Measurements from ENCODE around the gene GNA14. TPM values are rescaled to one million over a fixed set of nuclear protein-coding genes. Genes with fewer than 3 reads are reported as not detected.

GNA14 gene
- total RNA-seq, 1 experiment from 2014 or later: 0.15 TPM

DNA sequence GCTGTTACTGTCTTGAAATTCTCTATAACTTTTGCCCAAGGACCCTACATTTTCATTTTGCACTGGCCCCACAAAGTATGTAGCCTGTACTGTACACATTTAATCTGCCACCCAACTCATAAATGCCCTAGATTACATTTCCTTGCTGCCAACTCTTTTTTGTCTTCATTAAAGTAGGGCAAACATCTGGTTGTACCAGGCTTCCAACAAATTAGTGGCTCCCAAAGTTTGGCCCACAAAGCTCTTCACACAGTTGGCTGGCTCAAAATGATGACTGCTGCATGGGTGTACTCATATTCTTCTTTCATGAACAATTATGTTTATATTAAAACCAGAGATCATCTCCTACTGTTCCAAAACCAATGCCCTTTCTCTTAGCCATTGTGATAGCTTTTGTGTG, 45.3 kb downstream of the GNA14 start:
- intact Hi-C loops (cut with micrococcal nuclease; ENCODE audit: unreplicated experiment): no loop called here
- no peak overlapping the region for H3K4me3 ChIP-seq (ENCODE audit: low read depth in 2 of 2, low read length in 2 of 2)
- no peaks in the 10 kb centered on the region for H3K4me1 ChIP-seq (ENCODE audit: control insufficient read depth, insufficient read depth, low read length)
- no peaks in the 10 kb centered on the region for H3K9me3 ChIP-seq (ENCODE audit: control insufficient read depth, insufficient read depth, low read depth, low read length)
- ChIA-PET CTCF (no interaction called here), POLR2A (no interaction called here)
- no peak for ATAC-seq
- in situ Hi-C loops (cut with HindIII; ENCODE audit: low pct_unique_long_range_greater_than_20kb, low sequenced_read_pairs): no loop called here
- H3K27me3 ChIP-seq (ENCODE audit: control insufficient read depth, insufficient read depth, low read length): no peaks in the 10 kb centered on the region
- DNase-seq (ENCODE audit: low read depth, low spot score): no peak
- no peak for TF ChIP-seq POLR2AphosphoS5 (IDR thresholded peaks at IDR 0.05; ENCODE audit: low read depth, low read length)
- TF ChIP-seq SIN3A (IDR thresholded peaks at IDR 0.05; ENCODE audit: borderline replicate concordance, insufficient read depth, low read depth, low read length): no peak
- TF ChIP-seq TCF7L2 (IDR thresholded peaks at IDR 0.05; ENCODE audit: low read depth, low read length): no peak
- no peak for TF ChIP-seq CTCF (IDR thresholded peaks at IDR 0.05)
- no peak for TF ChIP-seq REST (IDR thresholded peaks at IDR 0.05; ENCODE audit: insufficient read depth in 1 of 2, low read depth in 2 of 2, low read length in 1 of 2)
- no peak overlapping the region for H3K27ac ChIP-seq (ENCODE audit: low read length)
- no TSS peak for BruUV-seq (replicated peaks)
- no peaks in the 10 kb centered on the region for H3K36me3 ChIP-seq (ENCODE audit: control insufficient read depth, insufficient read depth, low read length)

DNA sequence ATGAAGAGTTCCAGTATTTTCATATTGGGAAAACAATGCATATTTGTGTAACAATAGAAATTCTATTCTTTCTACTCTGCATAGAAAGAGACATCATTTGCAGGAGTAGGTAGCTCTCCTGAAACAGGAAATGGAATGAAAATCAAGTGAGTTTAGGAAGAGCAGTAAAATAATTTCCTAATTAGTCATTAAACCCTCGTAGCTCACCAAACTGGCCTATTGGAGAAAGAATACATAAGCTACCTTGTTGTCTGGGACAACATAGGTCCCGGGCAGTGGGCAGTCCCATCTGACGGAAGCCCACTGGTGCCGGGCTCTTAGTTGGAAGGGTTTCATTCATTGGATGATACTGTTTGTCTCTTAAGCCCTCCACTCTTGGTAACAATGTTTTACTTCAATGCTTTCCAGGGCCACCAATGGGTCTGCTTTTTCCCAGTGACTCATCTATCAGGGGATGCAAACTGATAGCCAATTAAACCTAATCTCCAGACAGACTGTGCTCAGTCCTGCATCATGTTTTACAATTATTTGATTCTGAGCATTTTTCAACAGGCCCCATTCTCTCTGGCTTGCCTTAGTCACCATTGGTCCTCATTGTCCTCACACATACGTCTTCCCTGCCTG, 46.5 kb downstream of the GNA14 start:
- POLR2A ChIA-PET: no interaction called here
- ATAC-seq: no peak
- no peak overlapping the region for H3K4me3 ChIP-seq (ENCODE audit: low read depth in 2 of 2, low read length in 2 of 2)
- no peak overlapping the region for H3K27ac ChIP-seq (ENCODE audit: low read length)
- CTCF ChIA-PET: no interaction called here
- no peaks in the 10 kb centered on the region for H3K9me3 ChIP-seq (ENCODE audit: control insufficient read depth, insufficient read depth, low read depth, low read length)
- in situ Hi-C loops (cut with HindIII; ENCODE audit: low pct_unique_long_range_greater_than_20kb, low sequenced_read_pairs): no loop called here
- H3K4me1 ChIP-seq (ENCODE audit: control insufficient read depth, insufficient read depth, low read length): no peaks in the 10 kb centered on the region
- no peaks in the 10 kb centered on the region for H3K27me3 ChIP-seq (ENCODE audit: control insufficient read depth, insufficient read depth, low read length)
- no peak for DNase-seq (ENCODE audit: low read depth, low spot score)
- BruUV-seq (replicated peaks): no TSS peak
- no peaks in the 10 kb centered on the region for H3K36me3 ChIP-seq (ENCODE audit: control insufficient read depth, insufficient read depth, low read length)
- TF ChIP-seq TCF7L2 (IDR thresholded peaks at IDR 0.05; ENCODE audit: low read depth, low read length) (no peak), POLR2AphosphoS5 (IDR thresholded peaks at IDR 0.05; ENCODE audit: low read depth, low read length) (no peak), CTCF (IDR thresholded peaks at IDR 0.05) (no peak), REST (IDR thresholded peaks at IDR 0.05; ENCODE audit: insufficient read depth in 1 of 2, low read depth in 2 of 2, low read length in 1 of 2) (no peak), SIN3A (IDR thresholded peaks at IDR 0.05; ENCODE audit: borderline replicate concordance, insufficient read depth, low read depth, low read length) (no peak)
- intact Hi-C loops (cut with micrococcal nuclease; ENCODE audit: unreplicated experiment): no loop called here

Data from Panc1 (cell line).